Measurements from ENCODE around the gene MARCKS.

MARCKS gene

DNA sequence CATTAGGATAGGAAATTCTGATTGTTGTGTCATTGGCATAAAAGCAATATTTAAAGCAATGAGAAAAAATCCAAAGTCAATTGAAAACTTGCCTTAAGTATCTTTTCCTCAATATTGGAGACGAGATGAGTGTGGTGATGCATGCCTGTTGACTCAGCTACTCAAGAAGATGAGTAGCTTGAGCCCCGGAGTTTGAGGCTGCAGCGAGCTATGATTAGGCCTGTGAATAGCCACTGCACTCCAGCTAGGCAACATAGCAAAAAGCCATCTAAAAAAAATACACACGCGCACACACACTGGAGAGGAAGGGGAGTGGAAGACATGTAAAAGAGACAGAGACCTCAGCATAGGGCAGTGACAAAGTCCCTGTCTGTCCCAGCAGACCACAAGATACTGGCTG is 9.7 kb upstream of the MARCKS start:
- H3K27ac ChIP-seq, result no peak overlapping the region
- TF ChIP-seq, protein P1, sequence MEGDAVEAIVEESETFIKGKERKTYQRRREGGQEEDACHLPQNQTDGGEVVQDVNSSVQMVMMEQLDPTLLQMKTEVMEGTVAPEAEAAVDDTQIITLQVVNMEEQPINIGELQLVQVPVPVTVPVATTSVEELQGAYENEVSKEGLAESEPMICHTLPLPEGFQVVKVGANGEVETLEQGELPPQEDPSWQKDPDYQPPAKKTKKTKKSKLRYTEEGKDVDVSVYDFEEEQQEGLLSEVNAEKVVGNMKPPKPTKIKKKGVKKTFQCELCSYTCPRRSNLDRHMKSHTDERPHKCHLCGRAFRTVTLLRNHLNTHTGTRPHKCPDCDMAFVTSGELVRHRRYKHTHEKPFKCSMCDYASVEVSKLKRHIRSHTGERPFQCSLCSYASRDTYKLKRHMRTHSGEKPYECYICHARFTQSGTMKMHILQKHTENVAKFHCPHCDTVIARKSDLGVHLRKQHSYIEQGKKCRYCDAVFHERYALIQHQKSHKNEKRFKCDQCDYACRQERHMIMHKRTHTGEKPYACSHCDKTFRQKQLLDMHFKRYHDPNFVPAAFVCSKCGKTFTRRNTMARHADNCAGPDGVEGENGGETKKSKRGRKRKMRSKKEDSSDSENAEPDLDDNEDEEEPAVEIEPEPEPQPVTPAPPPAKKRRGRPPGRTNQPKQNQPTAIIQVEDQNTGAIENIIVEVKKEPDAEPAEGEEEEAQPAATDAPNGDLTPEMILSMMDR (conservative IDR thresholded peaks at IDR 0.05; ENCODE audit: low read depth), result no peak
- ChIA-PET CTCF (no interaction called here), POLR2A (ENCODE audit: low non-redundant PET) (no interaction called here)
- DNase-seq (ENCODE audit: low spot score), result no peak

DNA sequence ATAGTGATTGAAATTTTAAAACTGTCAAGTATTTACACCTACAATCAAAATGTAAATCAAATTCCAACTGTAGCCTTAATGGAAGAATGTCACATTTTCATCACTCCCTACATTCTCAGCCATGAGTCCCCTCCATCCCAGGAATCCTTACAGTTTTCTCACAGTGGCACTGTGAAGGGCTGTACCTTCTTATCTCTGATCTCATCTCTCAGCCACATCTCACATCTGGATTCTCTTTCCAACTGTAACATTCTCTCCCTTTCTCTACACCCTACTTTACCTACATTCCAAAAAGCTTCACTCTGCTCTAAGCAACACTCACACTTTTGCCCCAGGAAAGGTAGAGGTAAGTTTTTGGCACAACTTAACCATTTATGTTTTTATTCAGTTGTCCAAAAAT is 8.9 kb upstream of the MARCKS start:
- ChIA-PET POLR2A (ENCODE audit: low non-redundant PET) (no interaction called here), CTCF (no interaction called here)
- TF ChIP-seq, protein P1 (conservative IDR thresholded peaks at IDR 0.05; ENCODE audit: low read depth), result no peak
- H3K27ac ChIP-seq, result no peak overlapping the region
- no peak for DNase-seq (ENCODE audit: low spot score)

DNA sequence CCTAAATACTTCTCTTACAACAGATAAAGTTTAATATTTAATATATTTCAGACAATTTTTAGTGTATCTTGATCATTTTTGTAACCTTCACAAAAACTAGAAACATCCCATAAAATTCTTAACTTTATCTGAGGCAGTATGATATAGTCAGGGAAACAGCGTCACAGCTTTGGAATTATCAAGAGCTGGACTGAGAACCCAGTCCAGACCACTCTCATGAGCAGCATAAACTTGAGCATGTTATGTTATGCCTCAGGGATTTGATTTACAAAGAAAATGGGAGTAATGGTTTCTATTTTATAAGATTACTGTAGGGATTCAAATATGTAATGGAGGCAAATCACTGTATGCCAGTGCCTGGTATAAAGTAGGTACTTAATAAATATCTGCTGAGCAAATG is 8.3 kb upstream of the MARCKS start:
- ChIA-PET CTCF (no interaction called here), POLR2A (ENCODE audit: low non-redundant PET) (no interaction called here)
- H3K27ac ChIP-seq, result no peak overlapping the region

DNA sequence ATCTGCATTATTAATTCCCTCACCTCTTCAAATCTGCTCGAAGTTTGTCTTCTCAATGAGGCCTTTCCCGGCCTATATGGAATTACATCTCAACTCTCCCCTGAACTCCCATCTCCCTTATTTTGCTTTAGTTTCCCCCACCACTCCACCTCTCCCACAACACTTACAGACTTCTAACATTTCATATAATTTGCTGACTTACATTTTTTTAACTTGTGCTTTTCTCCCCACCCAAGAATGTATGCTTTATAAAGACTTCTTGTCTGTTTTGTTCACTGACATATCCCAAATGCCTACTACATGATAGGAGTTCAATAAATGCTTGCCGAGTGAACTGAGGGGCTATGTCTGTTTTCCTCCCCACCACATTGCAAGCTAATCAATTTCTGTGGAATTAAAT is 3.9 kb upstream of the MARCKS start:
- H3K27ac ChIP-seq, result no peak overlapping the region
- no peak for DNase-seq (ENCODE audit: low spot score)
- TF ChIP-seq, protein P1 (conservative IDR thresholded peaks at IDR 0.05; ENCODE audit: low read depth), result no peak
- CTCF ChIA-PET, result no interaction called here
- POLR2A ChIA-PET (ENCODE audit: low non-redundant PET), result no interaction called here

More for the DNA sequence above, 8.3 kb upstream of the MARCKS start:
- DNase-seq (ENCODE audit: low spot score), result no peak
- TF ChIP-seq, protein P1 (conservative IDR thresholded peaks at IDR 0.05; ENCODE audit: low read depth), result no peak

DNA sequence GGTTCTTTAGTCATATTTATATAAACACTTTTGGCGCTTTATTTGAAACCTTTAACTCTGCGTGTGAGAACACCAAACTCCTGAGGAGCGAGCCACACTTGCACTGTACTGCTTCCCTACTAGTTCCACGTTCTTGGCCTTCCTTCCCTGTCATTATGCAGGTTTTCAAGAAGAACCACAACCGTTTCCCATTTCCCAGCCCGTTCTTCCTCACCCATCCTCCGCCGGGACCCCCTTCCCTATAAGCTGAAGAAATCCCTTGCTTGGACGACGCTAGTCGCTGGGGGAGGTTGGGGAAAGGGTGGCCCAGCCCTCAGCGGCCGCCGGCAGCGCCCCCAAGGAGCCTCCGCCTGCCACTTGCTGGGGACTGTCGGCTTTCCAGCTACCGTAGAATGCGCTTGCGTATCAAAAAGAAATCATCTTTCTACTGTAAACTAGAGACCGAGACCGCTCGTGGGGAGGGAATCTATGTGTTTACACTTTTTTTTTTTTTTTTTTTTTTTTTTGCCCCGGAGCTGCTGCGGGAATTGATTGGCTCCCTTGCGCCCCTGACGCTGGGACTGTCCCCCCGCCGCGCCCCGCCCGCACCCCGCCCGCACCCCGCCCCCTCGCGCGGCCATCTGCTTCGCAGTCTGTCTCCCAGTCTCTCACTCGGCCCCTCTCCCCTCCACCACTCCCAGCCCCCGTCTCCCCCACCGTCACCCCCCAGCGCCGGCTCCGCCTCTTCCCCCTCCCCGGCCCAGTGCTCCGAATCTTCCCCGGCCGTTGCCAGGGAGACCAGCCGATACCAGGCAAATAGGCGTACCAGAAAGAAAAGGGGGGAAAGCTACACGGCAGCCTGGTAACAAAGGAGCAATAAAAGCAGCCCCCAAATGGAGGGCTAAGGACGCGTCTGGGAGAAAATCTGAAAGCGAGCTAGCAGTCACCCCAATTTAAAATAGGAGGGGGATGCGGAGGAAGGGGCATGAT is 2.3 kb upstream of the MARCKS start:
- ChIA-PET CTCF (interaction anchor here (0.6 kb wide), 1 partner anchor 104 kb away, joined by 3 read pairs; no protein-coding TSS in a partner anchor), POLR2A (ENCODE audit: low non-redundant PET) (interaction anchor here (0.6 kb wide), 2 partner anchors 24 to 130 kb away, joined by 4 to 10 read pairs; no protein-coding TSS in a partner anchor)
- peak; percentile 53 for DNase-seq (ENCODE audit: low spot score)
- TF ChIP-seq, protein P1 (conservative IDR thresholded peaks at IDR 0.05; ENCODE audit: low read depth), result no peak
- peak overlapping the region; percentile 74 for H3K27ac ChIP-seq

DNA sequence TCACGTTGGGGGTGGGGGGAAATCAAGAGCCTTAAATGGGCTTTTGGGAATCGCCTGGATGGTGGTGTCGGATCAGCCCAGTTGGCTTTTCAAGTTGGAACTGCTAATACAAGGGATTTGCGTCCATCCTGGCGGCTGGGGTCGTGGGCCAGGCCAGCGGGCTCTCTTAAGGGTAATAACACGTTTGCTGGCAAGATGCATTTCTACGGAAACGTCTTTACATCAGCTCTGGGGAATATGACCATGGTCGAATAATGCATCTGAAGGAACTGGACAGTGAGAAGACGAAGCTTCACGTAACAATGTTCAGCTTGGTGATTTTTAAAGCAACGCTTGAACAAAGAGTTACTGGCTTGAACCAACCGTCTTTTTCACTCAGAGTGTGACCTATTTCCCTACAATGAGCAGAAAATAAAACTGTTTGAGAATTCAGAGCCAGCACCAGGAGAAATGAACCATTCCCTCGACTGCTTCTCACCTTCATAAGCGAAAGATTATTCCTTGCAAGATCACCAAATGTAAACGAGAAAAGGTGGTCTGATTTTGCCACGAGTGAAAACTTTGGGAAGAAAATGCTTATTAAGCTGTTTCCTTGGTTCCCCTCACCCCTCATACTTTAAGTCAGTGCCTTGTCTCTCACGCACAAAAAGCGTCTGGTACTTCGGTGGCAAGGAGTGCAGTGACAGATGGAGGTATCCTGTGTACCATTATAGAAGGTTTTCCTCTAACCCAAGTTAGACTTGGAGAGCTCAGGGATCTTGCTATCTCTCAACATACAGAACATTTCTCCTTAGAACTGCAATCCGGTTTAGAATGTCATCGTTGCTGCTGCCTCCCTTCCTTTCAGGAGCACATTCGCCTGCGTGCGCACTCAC is 1.4 kb upstream of the MARCKS start:
- DNase-seq (ENCODE audit: low spot score), result peak; percentile 18
- TF ChIP-seq, protein P1 (conservative IDR thresholded peaks at IDR 0.05; ENCODE audit: low read depth), result no peak
- ChIA-PET CTCF (interaction anchor here (0.6 kb wide), 1 partner anchor 105 kb away, joined by 3 read pairs; no protein-coding TSS in a partner anchor), POLR2A (ENCODE audit: low non-redundant PET) (interaction anchor here (0.6 kb wide), 2 partner anchors 23 to 131 kb away, joined by 4 to 10 read pairs; no protein-coding TSS in a partner anchor)
- peak overlapping the region; percentile 74 for H3K27ac ChIP-seq

Data from RWPE1 (cell line).